IPS-NIHi7 (cell line): ENCODE measurements around the gene HOGA1.
"Not testable (repeated sequence)": the region's sequence is repeated elsewhere in the genome, so short reads cannot be mapped to it uniquely, and the experiment has no call there.

Source experiments
- DNase-seq: peaks from one replicate; pipeline ENCODE4 v3.0.0; 2012; ENCODE audit warnings: mixed read lengths; ENCODE audit errors: extremely low spot score

The HOGA1 gene

GRCh38 chr10:97649405-97649750, 65.2 kb downstream of the HOGA1 start:
- not testable (repeated sequence) for DNase-seq

- no peak for DNase-seq
Measured at GRCh38 chr10:97650726-97651125, 66.5 kb downstream of the HOGA1 start.

- no peak for DNase-seq
Measured at GRCh38 chr10:97651773-97652172, 67.6 kb downstream of the HOGA1 start.

- DNase-seq: no peak
Measured at GRCh38 chr10:97656777-97657176, 72.6 kb downstream of the HOGA1 start.

- DNase-seq: no peak
Measured at GRCh38 chr10:97659589-97659988, 75.4 kb downstream of the HOGA1 start.
